HG02852 (cell line): Measurements from ENCODE around the gene TLE4.

Experiments used
- ATAC-seq: cut with Tn5 transposase; IDR thresholded peaks from one replicate; pipeline ENCODE4 v1.9.1; 2021; ENCODE audit warnings: mild to moderate bottlenecking, moderate library complexity; ENCODE audit not compliant: unreplicated experiment

The TLE4 gene

GRCh38 chr9:79684711-79685575, 113.2 kb downstream of the TLE4 start:
- ATAC-seq = no peak

- no peak for ATAC-seq
Observed at GRCh38 chr9:79685577-79685976, 113.8 kb downstream of the TLE4 start.

- no peak for ATAC-seq
Observed at GRCh38 chr9:79686381-79687130, 114.8 kb downstream of the TLE4 start.

GRCh38 chr9:79687131-79687447, 115.3 kb downstream of the TLE4 start:
- ATAC-seq = no peak

- no peak for ATAC-seq
Observed at GRCh38 chr9:79688363-79688762, 116.6 kb downstream of the TLE4 start.

- no peak for ATAC-seq
Observed at GRCh38 chr9:79689576-79689975, 117.8 kb downstream of the TLE4 start.

GRCh38 chr9:79691496-79691895, 119.7 kb downstream of the TLE4 start:
- ATAC-seq = no peak

- ATAC-seq = no peak
Observed at GRCh38 chr9:79692857-79693571, 121.2 kb downstream of the TLE4 start.

- ATAC-seq = no peak
Observed at GRCh38 chr9:79693750-79694149, 122.0 kb downstream of the TLE4 start.

- no peak for ATAC-seq
Observed at GRCh38 chr9:79694208-79694607, 122.4 kb downstream of the TLE4 start.

GRCh38 chr9:79694676-79695400, 123.1 kb downstream of the TLE4 start:
- no peak for ATAC-seq

GRCh38 chr9:79695531-79696175, 123.9 kb downstream of the TLE4 start:
- ATAC-seq = peak; percentile 70

GRCh38 chr9:79698967-79699366, 127.2 kb downstream of the TLE4 start:
- no peak for ATAC-seq

- no peak for ATAC-seq
Observed at GRCh38 chr9:79699479-79699878, 127.7 kb downstream of the TLE4 start.

GRCh38 chr9:79700607-79701360, 129.0 kb downstream of the TLE4 start:
- ATAC-seq = no peak

- ATAC-seq = no peak
Observed at GRCh38 chr9:79701651-79702050, 129.9 kb downstream of the TLE4 start.

GRCh38 chr9:79705704-79706103, 133.9 kb downstream of the TLE4 start:
- ATAC-seq = no peak

GRCh38 chr9:79706512-79706911, 134.7 kb downstream of the TLE4 start:
- ATAC-seq = no peak

GRCh38 chr9:79707589-79707988, 135.8 kb downstream of the TLE4 start:
- no peak for ATAC-seq

GRCh38 chr9:79708541-79708940, 136.8 kb downstream of the TLE4 start:
- no peak for ATAC-seq
